ENCODE data around the gene NDUFB5.

NDUFB5 gene

DNA sequence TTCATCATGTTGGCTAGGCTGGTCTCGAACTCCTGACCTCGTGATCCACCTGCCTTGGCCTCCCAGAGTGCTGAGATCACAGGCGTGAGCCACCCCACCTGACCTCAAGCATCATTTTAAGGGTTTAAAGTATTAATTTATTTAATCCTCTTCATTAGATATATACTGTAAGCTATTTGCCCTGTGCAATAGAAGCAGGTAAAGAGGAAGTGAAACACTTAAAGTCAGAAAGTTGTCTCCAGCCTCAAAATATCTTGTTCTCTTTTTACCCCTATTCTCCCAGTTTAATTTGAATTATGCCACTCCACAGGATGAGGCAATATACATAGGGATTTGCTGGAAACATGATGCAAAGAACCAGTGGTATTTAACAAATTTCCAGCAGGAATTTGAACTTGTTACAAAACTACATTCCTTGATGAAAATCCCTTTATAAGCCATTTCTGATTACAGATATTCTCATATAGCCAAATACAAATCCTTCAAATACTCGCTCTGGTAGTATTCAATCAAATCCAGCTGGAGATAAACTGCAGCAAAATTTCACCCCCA, 2.0 kb downstream of the NDUFB5 start:
- H3K4me3 ChIP-seq (ENCODE audit: low read depth, low read length), result no peak overlapping the region
- TF ChIP-seq, protein P1, sequence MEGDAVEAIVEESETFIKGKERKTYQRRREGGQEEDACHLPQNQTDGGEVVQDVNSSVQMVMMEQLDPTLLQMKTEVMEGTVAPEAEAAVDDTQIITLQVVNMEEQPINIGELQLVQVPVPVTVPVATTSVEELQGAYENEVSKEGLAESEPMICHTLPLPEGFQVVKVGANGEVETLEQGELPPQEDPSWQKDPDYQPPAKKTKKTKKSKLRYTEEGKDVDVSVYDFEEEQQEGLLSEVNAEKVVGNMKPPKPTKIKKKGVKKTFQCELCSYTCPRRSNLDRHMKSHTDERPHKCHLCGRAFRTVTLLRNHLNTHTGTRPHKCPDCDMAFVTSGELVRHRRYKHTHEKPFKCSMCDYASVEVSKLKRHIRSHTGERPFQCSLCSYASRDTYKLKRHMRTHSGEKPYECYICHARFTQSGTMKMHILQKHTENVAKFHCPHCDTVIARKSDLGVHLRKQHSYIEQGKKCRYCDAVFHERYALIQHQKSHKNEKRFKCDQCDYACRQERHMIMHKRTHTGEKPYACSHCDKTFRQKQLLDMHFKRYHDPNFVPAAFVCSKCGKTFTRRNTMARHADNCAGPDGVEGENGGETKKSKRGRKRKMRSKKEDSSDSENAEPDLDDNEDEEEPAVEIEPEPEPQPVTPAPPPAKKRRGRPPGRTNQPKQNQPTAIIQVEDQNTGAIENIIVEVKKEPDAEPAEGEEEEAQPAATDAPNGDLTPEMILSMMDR (IDR thresholded peaks at IDR 0.05; ENCODE audit: insufficient read depth, low read depth, low read length, missing control alignments), result no peak
- DNase-seq (ENCODE audit: low read depth), result peak; percentile 21

DNA sequence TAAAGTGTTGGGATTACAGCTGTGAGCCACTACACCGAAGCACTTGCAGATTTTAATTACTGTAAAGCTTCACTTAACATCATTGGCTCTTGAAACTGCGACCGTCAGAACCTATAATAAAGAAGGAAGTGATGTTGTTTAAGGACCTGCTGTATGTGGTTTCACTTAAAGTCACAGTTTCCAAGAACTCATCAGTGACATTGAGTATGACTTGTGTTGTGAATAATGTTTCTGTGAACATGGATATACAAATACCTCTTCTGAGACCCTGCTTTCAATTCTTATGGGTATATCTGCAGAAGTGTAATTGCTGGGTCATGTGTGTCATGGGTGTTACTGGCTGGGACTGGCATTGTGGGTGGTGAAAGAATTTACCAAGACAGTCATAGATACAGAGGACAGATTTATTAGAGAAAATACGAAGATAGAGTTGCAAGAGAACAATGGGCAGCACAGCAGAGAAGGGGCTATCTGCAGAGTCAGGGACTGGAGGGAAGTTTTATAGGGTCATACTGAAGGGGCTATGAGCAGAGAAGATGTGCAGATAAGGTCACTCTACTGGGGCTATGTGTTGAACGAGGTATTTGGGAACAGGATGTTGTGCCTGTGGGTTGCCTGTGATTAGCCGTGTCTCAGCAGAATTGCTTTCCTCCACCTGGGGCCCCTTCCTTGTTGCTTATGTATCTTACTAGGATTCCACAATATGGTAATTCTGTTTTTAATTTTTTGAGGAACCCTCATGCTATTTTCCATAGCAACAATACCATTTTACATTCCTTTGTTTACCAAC, 4.5 kb downstream of the NDUFB5 start:
- TF ChIP-seq, protein P1 (IDR thresholded peaks at IDR 0.05; ENCODE audit: insufficient read depth, low read depth, low read length, missing control alignments), result no peak
- peak overlapping the region; percentile 28 for H3K4me3 ChIP-seq (ENCODE audit: low read depth, low read length)
- DNase-seq (ENCODE audit: low read depth), result peak; percentile 68

DNA sequence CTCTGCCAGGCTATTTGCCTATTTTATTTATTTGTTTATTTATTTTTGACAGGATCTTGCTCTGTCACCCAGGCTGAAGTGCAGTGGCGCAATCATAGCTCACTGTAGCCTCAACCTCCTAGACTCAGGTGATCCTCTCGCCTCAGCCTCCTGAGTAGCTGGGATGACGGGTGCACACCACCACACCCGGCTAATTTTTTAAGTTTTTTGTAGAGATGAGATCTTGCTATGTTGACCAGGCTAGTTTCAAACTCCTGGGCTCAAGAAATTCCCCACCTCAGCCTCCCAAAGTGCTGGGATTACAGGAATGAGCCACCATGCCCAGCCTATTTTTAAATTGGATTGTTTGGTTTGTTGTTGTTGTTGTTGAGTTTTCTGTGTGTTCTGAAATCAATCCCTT, 5.5 kb downstream of the NDUFB5 start:
- DNase-seq (ENCODE audit: low read depth), result no peak
- TF ChIP-seq, protein P1 (IDR thresholded peaks at IDR 0.05; ENCODE audit: insufficient read depth, low read depth, low read length, missing control alignments), result no peak
- H3K4me3 ChIP-seq (ENCODE audit: low read depth, low read length), result no peak overlapping the region

DNA sequence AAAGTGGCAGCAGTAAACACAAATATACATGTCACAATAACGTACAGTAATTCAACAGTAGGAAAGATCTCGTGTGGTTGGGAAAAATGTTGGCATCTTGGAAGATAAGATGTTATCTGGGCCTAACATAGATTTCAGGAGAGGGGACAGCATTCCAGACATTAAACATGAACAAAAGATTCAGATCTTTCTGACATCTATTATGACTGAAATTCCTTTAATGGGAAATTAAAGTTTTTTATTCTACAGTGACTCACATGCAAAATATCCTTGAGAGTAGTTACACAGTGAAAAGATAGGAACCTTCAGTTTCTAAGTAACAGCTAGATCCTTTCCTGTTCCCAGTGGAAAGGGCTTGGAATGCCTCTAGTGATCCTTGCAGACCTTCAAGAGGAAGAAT, 9.2 kb downstream of the NDUFB5 start:
- no peak overlapping the region for H3K4me3 ChIP-seq (ENCODE audit: low read depth, low read length)
- TF ChIP-seq, protein P1 (IDR thresholded peaks at IDR 0.05; ENCODE audit: insufficient read depth, low read depth, low read length, missing control alignments), result no peak
- no peak for DNase-seq (ENCODE audit: low read depth)

DNA sequence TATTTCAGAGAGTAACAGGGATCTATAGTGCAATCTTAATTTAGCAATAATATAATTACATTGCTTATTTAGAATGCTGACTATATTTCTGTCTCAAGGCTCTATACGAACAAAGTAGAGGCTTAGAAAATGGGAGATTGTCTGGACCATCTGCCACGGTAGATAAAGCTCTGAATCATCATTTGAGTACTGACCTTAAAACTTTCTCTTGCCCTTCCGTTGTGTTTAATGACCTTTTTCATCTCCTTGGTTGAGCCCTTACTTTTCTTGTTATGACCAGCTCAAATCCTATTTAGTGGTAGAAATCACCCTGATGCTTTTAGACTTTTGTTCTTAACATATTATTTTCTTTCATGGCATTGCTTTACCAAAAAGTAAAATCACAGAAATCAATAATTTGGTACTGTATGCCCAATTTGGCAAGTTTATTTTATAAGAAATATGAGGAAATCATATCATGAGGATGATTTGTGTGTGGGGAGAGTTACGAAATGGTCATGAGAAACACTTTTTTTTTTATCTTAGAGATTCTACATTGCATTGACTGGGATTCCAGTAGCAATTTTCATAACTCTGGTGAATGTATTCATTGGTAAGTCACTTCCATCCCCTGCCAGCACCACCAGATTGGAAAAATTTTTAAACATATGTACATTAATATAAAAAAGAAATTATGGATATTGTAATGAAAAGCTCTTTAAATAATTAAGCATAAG, 11.0 kb downstream of the NDUFB5 start:
- DNase-seq (ENCODE audit: low read depth), result no peak
- TF ChIP-seq, protein P1 (IDR thresholded peaks at IDR 0.05; ENCODE audit: insufficient read depth, low read depth, low read length, missing control alignments), result no peak

DNA sequence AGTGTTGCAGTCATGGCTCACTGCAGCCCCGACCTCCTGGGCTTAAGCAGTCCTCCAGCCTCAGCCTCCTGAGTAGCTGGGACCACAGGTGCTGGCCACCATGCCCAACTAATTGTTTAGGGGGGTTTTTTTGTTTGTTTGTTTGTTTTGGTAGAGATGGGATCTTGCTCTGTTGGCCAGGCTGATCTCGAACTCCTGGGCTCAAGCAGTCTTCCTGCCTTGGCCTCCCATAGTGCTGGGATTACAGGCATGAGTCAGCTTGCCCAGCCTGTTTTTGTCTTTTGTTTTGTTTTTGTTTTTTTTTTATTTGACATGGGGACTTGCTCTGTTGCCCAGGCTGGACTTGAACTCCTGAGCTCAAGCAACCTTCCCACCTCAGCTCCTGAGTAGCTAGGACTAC, 17.4 kb downstream of the NDUFB5 start:
- DNase-seq (ENCODE audit: low read depth), result no peak
- no peak overlapping the region for H3K4me3 ChIP-seq (ENCODE audit: low read depth, low read length)
- TF ChIP-seq, protein P1 (IDR thresholded peaks at IDR 0.05; ENCODE audit: insufficient read depth, low read depth, low read length, missing control alignments), result no peak

More for the DNA sequence above, 11.0 kb downstream of the NDUFB5 start:
- no peak overlapping the region for H3K4me3 ChIP-seq (ENCODE audit: low read depth, low read length)

Data from GM12865 (cell line).